H1 (cell line): ENCODE measurements around the gene DRC7. TPM values are rescaled to one million over a fixed set of nuclear protein-coding genes. Genes with fewer than 3 reads are reported as not detected.

Source experiments
- CHD7 ChIP-seq: fragments of 300-600 bp; sonication (generic); IDR thresholded peaks from 2 replicates; pipeline ENCODE4 v1.7.1; 2012; ENCODE audit warnings: low read length, moderate library complexity, mild to moderate bottlenecking, inconsistent platforms; ENCODE audit not compliant: insufficient replicate concordance
- NRF1 ChIP-seq: IDR thresholded peaks from 2 replicates; pipeline ENCODE4 v1.6.1; 2011; ENCODE audit warnings: mild to moderate bottlenecking, low read depth, low read length, improper control_type of control experiment
- polyA plus RNA-seq, 7 experiments: library from polyadenylated mRNA; depleted of rRNA in 3 of 7; stranded (reverse) in 5 of 7; unstranded in 2 of 7; fragments of >200 nt in 5 of 7; fragments of 200-250 nt in 2 of 7; gene quantifications; 1 replicate in 5 of 7; 2 replicates in 1 of 7; 4 replicates in 1 of 7; pipeline versions ENCODE4 v1.2.1 to v1.2.3, GENCODE V29; 2011 to 2013; ENCODE audit warnings: missing spikeins in 2 of 7, mixed read lengths in 2 of 7
- total RNA-seq: library from RNA; stranded (reverse); fragmentation: NEBNext Ultra II Directional; extraction: Animal tissue kit (Norgen Biotek cat#: 25700); gene quantifications from 2 replicates; pipeline ENCODE4 v1.2.1, GENCODE V29; 2021

Gene DRC7
- total and polyA plus RNA-seq, 2 of the 8 experiments (the other 6 are each of a cell fraction or from before 2014, with no cell fraction given), result 0.14 TPM; not detected in 1

GRCh38 chr16:57689762-57690558 lies 4.6 kb upstream of the DRC7 start (continued):
- TF ChIP-seq CHD7 (no peak), NRF1 (no peak)
